Esophagus squamous epithelium (tissue), 5 donors: ENCODE data around the gene UBE2U. TPM values are rescaled to one million over a fixed set of nuclear protein-coding genes. Genes with fewer than 3 reads are reported as not detected.

Experiments used
- DNase-seq: peaks from one replicate; lab custom pipeline; 2025; lab: John Stamatoyannopoulos, UW
- H3K27ac ChIP-seq, 4 donors: fragments of 200-600 bp; sonication (generic); one replicate each; pipeline ENCODE4 v1.5.1; 2016 to 2019; ENCODE audit warnings: mild to moderate bottlenecking in 1 of 4
- H3K27me3 ChIP-seq, 4 donors: fragments of 200-600 bp; sonication (generic); 1 replicate in 3 of 4; 2 replicates in 1 of 4; pipeline versions ENCODE4 v1.5.1 to v1.6.0; 2017 to 2021; ENCODE audit warnings: antibody characterized with exemption in 1 of 4
- H3K36me3 ChIP-seq, 3 donors: fragments of 200-600 bp; sonication (generic); one replicate each; pipeline ENCODE4 v1.5.1; 2016 to 2019
- H3K4me1 ChIP-seq, 3 donors: fragments of 200-600 bp; sonication (generic); one replicate each; pipeline ENCODE4 v1.5.1; 2017 to 2019
- H3K4me3 ChIP-seq, 4 donors: fragments of 200-600 bp; sonication (generic); 1 replicate in 3 of 4; 2 replicates in 1 of 4; pipeline ENCODE4 v1.5.1; 2016 to 2019; ENCODE audit warnings: mild to moderate bottlenecking in 2 of 4, moderate library complexity in 1 of 4
- H3K9me3 ChIP-seq, 3 donors: fragments of 200-600 bp; sonication (generic); one replicate each; pipeline ENCODE4 v1.5.1; 2016 to 2019
- CTCF ChIP-seq, 6 experiments: fragments of 450-650 bp in 4 of 6; fragments of 200-600 bp in 2 of 6; sonication (generic) in 2 of 6; IDR thresholded peaks; one replicate each; pipeline ENCODE4 v1.5.1; 2016 to 2019; ENCODE audit warnings: antibody characterized with exemption in 6 of 6, mild to moderate bottlenecking in 4 of 6, moderate library complexity in 4 of 6
- POLR2A ChIP-seq, 4 donors: fragments of 450-650 bp; IDR thresholded peaks; one replicate each; pipeline ENCODE4 v1.6.1; 2017; ENCODE audit warnings: antibody characterized with exemption in 4 of 4, mild to moderate bottlenecking in 4 of 4, moderate library complexity in 3 of 4
- WGBS, 2 donors: methylation state at CpG; one replicate each; pipeline ENCODE4 v1.1.5; 2018; 5-methylcytosine and 5-hydroxymethylcytosine counted together
- intact Hi-C: fragments of 100-400 bp; cut with DNase I; formaldehyde crosslinking; loops from one replicate; pipeline ENCODE4 v1.15.0; 2022
- total RNA-seq, 4 donors: library from RNA; depleted of rRNA; stranded (reverse); fragments of >200 nt; gene quantifications; one replicate each; pipeline ENCODE4 v1.1.0, GENCODE V29; 2016
- donor health status: DM: yes; HTN: yes; CAD: no.

Gene UBE2U
- total RNA-seq, 4 donors from 2014 or later: not detected

- intact Hi-C loops: no loop called here
Measured at GRCh38 chr1:64186898-64187280, 16.5 kb upstream of the UBE2U start.

GRCh38 chr1:64187646-64188045, 15.8 kb upstream of the UBE2U start:
- no peak overlapping the region for H3K27ac ChIP-seq
- peaks cover 0 to 13% (median 6%) of the 10 kb centered on the region in 3 donors for H3K4me1 ChIP-seq
- no peaks in the 10 kb centered on the region for H3K27me3 ChIP-seq
- DNase-seq: no peak
- 80 to 88% methylated on average over 3 to 4 of the region's 4 CpGs for WGBS, 2 donors
- no peak overlapping the region for H3K4me3 ChIP-seq
- no peaks in the 10 kb centered on the region for H3K9me3 ChIP-seq
- intact Hi-C loops: no loop called here
- TF ChIP-seq POLR2A (IDR thresholded peaks at IDR 0.05) (no peak), CTCF (IDR thresholded peaks at IDR 0.05) (no peak)
- no peaks in the 10 kb centered on the region for H3K36me3 ChIP-seq

More at GRCh38 chr1:64186898-64187280, 16.5 kb upstream of the UBE2U start:
- Histone ChIP-seq H3K4me3 (no peak overlapping the region), H3K9me3 (no peaks in the 10 kb centered on the region), H3K36me3 (no peaks in the 10 kb centered on the region), H3K27ac (no peak overlapping the region), H3K4me1 (peaks cover 0 to 13% (median 6%) of the 10 kb centered on the region in 3 donors), H3K27me3 (no peaks in the 10 kb centered on the region)
- 73 to 79% methylated on average over 6 to 7 of the region's 7 CpGs for whole genome bisulfite sequencing, 2 donors
- TF ChIP-seq CTCF (IDR thresholded peaks at IDR 0.05) (no peak), POLR2A (IDR thresholded peaks at IDR 0.05) (no peak)
- no peak for DNase-seq

- TF ChIP-seq POLR2A (IDR thresholded peaks at IDR 0.05) (no peak), CTCF (IDR thresholded peaks at IDR 0.05) (no peak)
- intact Hi-C loops: no loop called here
- H3K4me1 ChIP-seq: peaks cover 0 to 12% (median 6%) of the 10 kb centered on the region in 3 donors
- no peak overlapping the region for H3K27ac ChIP-seq
- H3K4me3 ChIP-seq: no peak overlapping the region
- H3K9me3 ChIP-seq: no peaks in the 10 kb centered on the region
- no peaks in the 10 kb centered on the region for H3K36me3 ChIP-seq
- 85 to 93% methylated on average over 3 to 6 of the region's 8 CpGs for WGBS, 2 donors
- no peaks in the 10 kb centered on the region for H3K27me3 ChIP-seq
- DNase-seq: no peak
Measured at GRCh38 chr1:64192290-64192689, 11.1 kb upstream of the UBE2U start.

- Histone ChIP-seq H3K36me3 (no peaks in the 10 kb centered on the region), H3K27ac (no peak overlapping the region), H3K27me3 (no peaks in the 10 kb centered on the region), H3K4me3 (no peak overlapping the region), H3K4me1 (peaks cover 0 to 18% (median 6%) of the 10 kb centered on the region in 3 donors), H3K9me3 (no peaks in the 10 kb centered on the region)
- TF ChIP-seq CTCF (IDR thresholded peaks at IDR 0.05): no peak
- no peak for TF ChIP-seq POLR2A (IDR thresholded peaks at IDR 0.05)
- WGBS, 2 donors: 55 to 69% methylated on average over 8 of the region's 8 CpGs
- no peak for DNase-seq
- intact Hi-C loops: no loop called here
Measured at GRCh38 chr1:64194168-64195080, 9.0 kb upstream of the UBE2U start.

GRCh38 chr1:64195081-64195395, 8.4 kb upstream of the UBE2U start:
- H3K27ac ChIP-seq: no peak overlapping the region
- intact Hi-C loops: no loop called here
- H3K36me3 ChIP-seq: no peaks in the 10 kb centered on the region
- DNase-seq: no peak
- 59 to 71% methylated on average over 1 of the region's 1 CpG for WGBS, 2 donors
- H3K27me3 ChIP-seq: no peaks in the 10 kb centered on the region
- H3K4me1 ChIP-seq: peaks cover 0 to 18% (median 6%) of the 10 kb centered on the region in 3 donors
- no peaks in the 10 kb centered on the region for H3K9me3 ChIP-seq
- TF ChIP-seq CTCF (IDR thresholded peaks at IDR 0.05) (no peak), POLR2A (IDR thresholded peaks at IDR 0.05) (no peak)
- H3K4me3 ChIP-seq: no peak overlapping the region
